GM18511 (cell line): ENCODE results near the gene SOX12.
"Not testable (repeated sequence)": the region's sequence is repeated elsewhere in the genome, so short reads cannot be mapped to it uniquely, and the experiment has no call there.

Experiments
- ATAC-seq: cut with Tn5 transposase; IDR thresholded peaks from one replicate; pipeline ENCODE4 v1.9.1; 2021; ENCODE audit warnings: mild to moderate bottlenecking, moderate library complexity; ENCODE audit not compliant: unreplicated experiment

Gene SOX12

GRCh38 chr20:328027-328974 lies 2.9 kb downstream of the SOX12 start:
- ATAC-seq, result no peak

GRCh38 chr20:328975-329695 lies 3.8 kb downstream of the SOX12 start:
- no peak for ATAC-seq

DNA sequence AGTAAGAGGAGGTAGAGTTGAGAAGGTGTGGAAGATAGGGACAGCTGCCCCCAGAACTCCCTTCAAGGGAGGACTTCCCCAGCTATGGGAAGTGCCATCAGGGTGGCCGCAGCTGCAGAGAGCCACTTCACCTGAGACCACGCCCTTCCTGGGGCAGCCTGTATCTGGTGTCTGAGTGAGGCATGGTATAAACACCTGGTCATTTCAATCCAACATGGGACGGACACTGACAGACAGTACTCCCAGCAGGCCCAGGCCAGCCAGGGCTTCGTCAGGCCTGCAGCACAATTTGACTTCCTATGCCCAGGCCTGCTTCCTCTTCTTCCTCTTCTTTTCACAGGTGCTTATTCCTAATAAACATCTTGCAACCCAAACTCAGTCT lies 4.5 kb downstream of the SOX12 start:
- no peak for ATAC-seq

DNA sequence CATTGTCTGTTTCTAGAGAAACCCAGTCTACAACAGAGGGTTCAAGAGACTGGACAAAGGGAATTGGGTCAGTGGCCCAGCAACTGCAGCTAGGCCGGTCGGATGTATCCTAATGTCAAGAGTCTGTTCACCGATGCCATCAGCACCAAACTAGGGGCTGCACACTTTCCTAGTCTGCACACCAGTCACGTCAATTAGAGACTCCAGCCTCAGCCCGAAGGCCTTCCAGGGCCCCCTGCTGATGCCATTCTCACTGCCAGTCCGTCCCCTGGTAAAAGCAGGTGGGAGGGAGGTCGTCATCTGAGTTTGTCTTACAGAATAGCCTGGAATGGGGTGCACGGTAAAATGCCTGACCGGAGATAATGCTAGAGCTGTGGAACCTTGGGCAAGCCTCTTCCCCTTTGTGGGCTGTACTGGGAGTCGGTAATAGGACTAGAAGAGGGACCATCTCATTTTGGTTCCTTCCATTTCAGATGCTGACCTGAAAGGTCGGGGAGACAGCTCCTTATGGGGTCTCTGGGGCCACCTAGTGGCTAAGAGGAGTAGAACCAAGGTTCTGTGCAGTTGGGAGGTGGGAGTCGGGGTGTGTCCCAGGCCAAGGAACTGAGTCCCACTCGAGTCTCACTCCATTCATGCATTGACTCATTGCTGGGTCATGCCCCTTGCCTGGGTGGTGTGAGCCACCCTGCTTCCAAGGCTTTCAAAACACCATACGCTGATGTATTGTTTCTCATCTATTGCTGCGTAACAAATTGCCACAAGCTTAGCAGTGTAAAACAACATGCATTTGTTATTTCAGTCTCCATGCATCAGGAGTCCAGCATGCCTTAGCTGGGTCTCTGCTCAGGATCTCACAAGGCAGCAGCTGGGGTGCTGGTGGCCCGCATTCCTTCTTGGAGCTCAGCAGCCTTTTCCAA lies 5.1 kb downstream of the SOX12 start:
- no peak for ATAC-seq

GRCh38 chr20:334578-334977 lies 9.2 kb downstream of the SOX12 start:
- ATAC-seq, result no peak

- not testable (repeated sequence) for ATAC-seq
Measured at GRCh38 chr20:336040-336439, 10.7 kb downstream of the SOX12 start.

DNA sequence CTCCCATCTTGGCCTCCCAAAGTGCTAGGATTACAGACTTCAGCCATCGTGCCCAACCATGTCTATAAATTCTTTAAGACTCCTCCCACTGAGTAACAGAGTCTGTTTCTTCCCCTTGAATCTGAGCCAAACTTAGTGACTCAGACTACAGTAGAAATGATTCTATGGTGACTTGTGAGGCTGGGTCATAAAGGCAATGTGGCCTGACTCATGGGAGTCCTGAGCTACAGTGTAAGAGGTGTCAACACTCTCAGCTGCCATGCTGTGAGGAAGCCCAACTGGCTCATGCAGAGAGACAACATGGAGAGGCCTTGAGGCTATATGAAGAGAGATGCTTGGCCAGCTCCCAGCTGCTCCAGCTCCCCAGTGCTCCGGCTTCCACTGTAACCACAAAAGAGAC lies 16.3 kb downstream of the SOX12 start:
- no peak for ATAC-seq

DNA sequence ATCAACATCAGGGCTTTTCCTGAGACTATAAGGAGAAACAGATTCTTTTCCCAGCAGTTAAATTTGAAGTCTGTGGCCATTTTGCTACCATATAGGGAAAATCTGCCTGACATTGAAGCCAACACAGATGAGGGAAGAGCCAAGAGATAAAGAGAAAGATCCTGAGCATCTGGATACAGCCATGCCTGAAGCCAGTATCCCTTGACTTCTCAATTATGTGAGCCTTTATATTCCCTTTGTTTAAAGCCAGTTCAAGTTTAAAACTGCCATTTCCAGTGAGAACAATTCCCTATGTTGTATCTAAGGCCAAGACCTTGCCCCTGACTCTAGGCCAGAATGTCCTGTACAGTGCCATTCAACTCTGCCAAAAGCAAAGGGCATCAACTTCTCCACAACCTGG lies 17.8 kb downstream of the SOX12 start:
- no peak for ATAC-seq

DNA sequence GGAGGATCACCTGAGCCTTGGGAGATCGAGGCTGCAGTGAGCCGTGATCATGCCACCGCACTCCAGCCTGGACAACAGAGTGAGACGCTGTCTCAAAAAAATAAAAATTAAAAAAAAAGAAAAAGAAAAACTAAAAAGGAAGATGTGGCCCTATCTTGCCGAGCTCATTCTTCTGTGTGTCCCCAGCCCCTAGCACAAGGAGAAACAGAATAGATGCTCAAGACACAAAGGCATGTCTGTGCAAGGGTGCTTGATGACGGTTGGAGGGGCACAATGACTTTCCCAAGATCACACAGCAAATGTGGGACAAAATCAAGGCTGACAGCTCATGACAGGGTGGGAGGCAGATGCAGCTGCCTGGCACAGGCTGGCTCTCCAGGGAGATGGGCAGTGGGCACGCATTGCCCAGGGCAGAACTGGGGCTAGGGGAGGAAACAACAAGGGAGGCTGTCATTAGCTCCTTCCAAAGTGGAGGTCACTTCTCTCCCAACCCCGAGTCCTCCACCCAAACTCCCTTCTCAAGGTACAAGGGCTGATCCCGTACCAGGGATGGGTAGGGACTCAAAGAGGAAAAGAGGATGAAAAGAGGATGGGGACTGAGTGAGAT lies 20.8 kb downstream of the SOX12 start:
- no peak for ATAC-seq

- peak; percentile 51 for ATAC-seq
Measured at GRCh38 chr20:346640-347316, 21.4 kb downstream of the SOX12 start, which contains the start of gene NRSN2. Gene NRSN2, plus strand, starts transcription at chr20:347111. Its CDS starts 2,533 bp downstream, at chr20:349644.

DNA sequence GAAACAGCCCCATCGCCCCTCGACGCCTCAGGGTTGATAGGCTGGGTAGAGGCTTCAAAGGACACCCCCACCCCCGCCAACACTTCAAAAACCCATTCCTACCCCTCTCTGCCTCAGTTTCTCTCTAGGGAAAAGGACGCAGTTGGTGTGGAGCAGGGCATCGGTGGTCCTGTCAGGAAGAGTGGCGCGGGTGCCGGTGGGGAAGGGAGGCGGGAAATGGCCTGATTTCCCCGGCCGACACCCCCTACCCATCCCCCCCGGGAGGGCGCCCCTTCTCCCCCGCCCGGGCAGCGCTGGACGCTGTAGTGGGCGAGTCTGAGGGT lies 21.9 kb downstream of the SOX12 start:
- ATAC-seq, result no peak

GRCh38 chr20:347640-348484 lies 22.5 kb downstream of the SOX12 start:
- ATAC-seq, result peak; percentile 78

GRCh38 chr20:348972-349841 lies 23.9 kb downstream of the SOX12 start:
- ATAC-seq, result no peak

- ATAC-seq, result no peak
Measured at GRCh38 chr20:353166-353565, 27.8 kb downstream of the SOX12 start.

DNA sequence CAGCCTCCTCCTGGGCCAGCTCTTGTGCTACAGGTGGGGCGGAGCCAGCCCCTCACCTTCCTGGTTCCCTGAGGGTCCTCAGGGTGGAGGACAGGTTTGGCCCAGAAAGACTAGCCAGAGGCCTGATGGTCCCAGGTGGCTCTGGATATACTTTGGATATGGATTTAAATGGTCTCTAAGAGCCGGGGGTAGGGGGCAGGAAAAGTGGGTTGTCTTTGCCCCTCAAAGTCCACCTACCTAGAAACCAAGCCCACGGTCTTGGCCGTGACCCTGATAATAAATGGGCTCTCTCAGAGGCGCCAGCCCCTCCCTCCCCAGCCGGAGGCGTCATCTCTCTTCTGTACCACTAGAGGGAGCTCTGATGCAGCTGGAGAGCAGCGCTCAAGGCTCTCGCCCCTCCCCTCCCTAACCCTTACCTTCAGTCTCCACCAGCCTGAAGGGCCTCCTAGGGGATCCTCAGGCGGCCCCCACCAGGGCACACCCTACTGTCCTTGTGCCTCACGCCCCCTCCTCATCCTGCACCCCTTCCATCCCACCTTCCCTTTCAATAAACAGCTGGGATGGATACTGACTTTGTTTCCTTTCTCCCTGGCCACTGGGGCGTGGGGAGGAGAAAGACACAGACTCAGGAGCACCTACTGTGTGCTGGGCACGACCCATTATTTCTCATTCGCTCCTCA lies 29.1 kb downstream of the SOX12 start:
- peak; percentile 91 for ATAC-seq

DNA sequence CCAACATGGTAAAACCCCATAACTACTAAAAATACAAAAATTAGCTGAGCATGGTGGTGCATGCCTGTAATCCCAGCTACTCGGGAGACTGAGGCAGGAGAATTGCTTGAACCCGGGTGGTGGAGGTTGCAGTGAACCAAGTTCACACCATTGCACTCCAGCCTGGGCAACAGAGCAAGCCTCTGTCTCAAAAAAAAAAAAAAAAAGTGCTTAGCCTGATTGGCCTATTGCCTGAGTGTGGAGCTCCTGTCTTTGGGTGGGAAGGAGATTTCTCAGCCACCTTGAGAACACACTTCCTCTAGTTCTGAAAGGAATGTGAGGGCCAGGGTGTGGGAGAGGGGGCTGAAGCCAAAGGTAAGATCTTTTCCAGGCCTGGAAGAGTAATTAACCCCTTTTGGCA lies 30.8 kb downstream of the SOX12 start:
- not testable (repeated sequence) for ATAC-seq

DNA sequence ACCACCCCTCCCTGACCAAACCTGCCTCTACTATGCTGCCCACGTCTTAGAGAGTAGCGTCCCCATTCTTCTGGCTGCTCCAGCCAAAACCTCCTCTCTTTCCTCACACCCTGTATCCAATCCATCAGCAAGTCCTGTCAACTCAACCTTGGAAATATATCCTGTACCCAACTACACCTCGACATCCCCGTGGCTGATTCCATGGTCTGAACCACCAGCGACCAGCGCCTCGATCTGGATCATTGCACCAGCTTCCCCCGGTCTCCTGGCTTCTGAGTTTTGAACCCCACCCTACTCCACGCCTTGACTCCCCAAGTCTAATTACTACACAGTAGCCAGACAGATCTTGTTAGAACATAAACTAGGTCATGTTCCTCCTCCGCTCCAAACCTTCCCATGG lies 31.4 kb downstream of the SOX12 start:
- no peak for ATAC-seq
